NCI-H1048 (cell line): Measurements from ENCODE around the gene BEND6.
A peak's percentile ranks its signal among the peaks of the same experiment; 100 is the strongest.

Experiments used
- DNase-seq: peaks from one replicate; lab custom pipeline; 2025; lab: John Stamatoyannopoulos, UW

The BEND6 gene

DNA sequence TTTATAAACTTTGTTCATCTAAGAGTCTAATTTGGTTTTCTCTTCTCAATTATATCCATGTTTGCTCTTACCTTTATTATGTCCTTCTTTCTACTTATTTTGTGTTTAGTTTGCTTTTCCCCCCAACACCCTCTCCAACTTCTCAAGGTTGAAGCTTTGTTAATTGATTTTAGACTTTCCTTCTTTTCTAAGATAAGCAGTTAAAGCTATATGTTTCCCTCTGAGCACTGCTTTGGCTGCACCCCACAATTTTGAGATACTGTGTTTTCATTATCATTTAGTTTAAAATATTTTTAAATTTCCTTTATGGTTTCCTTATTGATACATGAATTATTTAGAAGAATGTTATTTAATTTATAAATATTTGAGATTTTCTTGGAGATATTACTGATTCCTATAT lies 13.9 kb upstream of the BEND6 start:
- no peak for DNase-seq

DNA sequence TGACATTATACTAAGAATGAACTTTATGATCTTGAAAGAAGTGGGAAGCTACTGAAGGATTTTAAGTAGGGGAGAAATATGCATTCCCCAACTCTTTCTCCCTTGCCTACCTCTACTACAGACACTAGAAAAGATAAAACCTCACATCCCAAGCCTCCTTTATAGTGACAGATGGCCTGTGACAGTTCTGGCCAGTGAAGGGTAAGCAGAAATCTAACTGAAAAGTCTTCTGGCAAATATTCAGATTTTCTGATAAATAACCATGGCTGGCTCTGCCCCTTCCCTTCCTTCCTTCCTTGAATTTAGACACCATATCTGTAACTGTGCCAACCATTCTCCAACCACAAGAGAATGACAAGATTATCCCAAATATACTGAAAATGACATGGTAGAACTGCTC lies 10.2 kb upstream of the BEND6 start:
- no peak for DNase-seq

DNA sequence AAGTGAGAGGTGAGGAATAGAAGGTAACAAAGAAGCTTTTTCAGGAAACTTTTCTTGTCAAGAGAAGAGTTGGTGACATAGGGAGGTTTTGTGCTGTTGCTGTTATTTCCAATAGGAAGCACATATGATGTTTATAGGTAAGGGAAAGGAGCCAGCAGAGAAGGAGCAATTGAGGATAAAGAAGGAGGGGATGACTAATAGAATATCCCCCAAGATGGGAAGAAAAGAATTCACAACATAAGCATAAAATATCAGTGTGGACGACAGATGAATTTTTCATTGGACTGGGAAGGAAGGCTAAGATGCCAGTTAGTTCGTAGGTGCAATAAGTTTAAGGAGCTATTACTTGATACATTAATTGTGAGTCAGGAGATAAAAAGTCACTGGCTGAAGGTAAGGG lies 8.5 kb upstream of the BEND6 start:
- no peak for DNase-seq

DNA sequence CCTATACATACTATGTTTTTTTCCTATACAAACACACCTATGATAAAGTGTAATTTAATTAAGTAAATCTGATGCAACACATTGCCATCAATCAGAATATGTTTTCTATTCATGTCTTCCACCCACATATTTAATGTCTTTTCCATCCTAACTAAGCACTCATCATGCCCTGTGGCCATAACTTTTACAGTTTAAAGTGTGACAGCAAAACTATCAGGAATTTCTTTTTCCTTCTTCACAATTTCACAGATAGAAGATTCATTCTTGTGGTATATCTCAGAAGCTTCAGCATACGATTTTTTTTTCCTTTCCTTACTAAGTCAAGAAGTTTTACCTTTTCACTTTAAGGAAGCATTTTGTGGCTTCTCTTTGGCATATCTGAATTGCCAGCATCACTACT lies 7.0 kb upstream of the BEND6 start:
- DNase-seq, result no peak

DNA sequence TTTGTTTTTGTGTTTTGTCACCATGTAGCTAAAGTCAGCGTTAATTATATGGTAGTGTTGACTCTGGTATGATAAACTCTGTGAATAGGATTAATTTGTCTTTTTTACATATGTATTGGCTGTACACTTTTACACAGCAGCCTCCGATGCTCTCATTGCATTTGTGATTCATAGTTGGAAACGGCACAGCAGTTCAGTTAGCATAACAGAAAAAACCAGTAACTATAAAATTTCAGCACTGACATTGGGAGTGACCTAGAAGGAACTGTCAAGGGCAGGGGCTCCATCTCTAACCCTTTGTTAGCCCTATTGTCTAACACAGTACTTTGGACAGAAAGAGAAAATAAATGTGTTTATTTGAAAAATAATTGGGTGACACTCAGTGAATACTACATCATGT lies 5.6 kb upstream of the BEND6 start:
- no peak for DNase-seq

DNA sequence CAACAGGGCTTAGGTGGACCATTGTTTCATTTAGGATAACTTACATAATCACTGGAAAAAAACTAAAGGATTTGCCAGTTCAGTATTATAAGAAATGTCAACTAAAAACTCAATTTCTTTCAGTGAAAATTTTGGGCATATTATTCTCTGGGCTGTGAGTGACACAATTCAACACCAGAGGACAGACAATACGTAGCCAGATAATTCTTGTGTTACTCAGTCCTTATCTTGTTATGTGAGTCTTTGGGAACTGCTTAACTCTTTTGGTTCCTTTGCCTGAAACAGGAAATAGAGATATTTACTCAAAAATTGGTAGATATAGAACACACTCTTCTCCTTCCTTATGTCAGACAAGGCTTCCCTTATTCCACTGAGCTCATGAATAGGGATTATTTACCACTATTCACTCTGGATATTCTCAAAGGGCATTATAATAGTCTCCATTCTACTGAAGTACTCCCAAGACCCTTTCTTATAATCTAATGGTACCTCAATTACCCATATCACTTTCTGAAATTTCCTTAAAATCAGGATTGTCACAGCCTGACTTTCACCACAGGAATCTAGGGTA lies 4.9 kb upstream of the BEND6 start:
- no peak for DNase-seq

DNA sequence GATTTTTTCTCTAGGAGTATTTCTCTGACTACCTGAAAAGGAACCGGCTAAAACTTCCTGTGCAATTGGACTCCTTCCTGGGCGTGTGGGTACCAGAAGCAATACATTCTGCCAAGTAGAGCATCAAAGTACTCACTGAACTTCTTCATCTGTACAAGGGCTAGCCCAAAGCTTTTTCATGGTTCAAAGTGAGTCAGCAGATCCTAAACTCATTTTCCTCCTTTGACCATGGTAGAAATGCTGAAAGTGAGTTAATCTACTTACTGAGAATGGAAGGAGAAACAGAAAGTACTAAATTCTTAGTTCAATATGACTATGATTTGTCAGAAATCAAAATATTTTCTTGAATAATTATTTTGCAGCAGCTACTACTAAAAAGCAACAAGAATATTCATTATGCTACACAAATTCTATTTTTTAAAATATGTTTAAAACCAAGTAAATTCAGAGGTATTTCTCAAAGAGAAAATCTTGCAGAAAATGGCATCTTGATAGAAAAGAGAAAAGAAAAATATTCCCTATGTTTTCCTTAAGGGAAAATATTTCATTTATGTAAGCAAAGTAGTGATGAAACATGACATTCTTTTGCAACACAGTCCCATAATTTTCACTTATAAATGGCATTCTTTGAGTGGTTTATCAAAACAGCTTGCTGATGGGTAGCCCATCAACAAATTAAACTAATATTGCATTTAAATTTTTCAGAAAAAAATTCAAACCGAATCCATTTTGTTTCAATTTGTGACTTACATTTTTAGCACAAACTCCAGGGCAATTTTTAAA lies 3.7 kb upstream of the BEND6 start:
- DNase-seq, result no peak

DNA sequence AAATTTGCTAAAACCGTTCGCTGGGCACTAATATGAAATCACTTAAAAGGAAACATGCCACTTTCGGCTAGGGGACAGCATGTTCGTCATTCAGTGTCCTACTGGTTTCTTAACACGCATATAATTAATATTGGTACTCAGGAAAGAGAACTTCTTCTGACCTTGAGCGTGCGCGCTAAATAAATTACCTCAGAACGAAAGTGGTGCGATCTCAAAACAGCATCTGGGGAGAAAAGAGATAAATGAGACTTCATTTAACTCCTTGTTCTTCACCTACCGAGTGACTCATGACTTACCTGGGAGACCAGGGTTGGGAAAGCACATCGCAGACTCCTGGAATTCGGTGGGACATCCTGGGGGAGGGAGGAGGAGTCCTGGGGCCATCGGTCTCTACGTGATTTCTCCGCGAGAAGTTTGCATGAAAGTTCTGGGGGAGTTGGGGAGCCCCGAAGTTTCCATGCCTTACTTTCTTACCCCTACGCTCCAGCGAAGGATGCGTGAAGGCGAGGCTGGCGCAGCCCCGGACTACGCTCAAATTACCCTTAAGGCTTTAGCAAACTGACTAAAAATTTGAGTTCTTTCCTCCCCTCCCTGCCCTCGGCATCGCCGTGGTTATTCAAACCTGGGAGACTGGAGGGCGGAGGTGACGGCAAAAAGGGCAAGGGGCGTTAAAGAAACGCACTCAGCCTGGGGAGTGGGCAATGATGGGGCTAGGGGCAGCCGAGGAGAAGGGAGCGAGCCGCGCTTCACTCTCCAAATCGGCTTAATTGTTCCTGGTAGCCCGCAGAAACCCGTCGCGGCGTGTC lies 1.1 kb upstream of the BEND6 start:
- DNase-seq, result no peak

DNA sequence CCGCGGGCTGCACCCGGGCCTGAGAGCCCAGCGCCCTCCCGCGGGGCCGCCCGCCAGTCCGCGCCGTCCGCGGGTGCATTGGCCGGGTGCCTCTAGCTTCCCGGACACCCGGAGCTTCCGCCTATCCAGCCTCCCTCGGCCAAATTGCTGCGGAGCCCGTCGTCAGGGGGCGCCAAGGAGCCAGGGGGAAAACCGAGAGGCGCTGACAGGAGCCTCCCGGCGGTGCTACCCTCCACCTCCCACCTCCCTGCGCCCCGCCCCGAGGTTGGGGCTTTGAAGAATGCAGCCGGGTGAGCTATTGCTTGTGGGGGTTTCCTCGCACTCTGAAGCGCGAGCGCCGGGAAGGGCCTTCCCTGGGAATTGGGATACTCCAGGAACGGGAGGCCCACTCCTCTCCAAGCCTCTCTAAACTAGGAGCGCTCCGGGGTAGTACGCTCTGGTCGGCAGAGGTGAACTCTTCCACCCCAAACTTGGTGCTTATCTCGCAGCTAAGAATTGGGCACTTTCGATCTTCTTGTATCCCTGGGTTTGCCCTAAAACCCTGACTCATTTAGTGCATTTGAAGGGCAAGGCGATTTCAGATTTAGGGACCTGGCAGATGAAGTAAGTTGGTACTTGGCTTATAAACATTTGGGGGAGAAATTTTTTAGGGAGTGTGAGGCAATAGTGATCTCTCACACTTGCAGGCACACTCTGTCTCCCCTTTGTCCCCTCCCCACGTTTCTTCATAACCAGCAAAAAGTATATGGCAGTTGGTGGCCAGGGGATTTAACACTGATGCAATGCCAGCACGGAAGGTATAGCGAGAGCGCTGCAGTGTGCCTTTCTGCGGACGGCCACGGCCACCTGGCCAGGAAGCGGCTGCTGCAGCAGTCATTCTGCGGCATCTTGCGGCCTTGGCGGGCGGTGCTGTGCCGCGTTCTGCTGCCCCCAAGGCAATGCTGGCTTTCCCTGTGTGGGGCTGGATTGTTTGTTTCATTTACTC lies 556 bp downstream of the BEND6 start:
- peak; percentile 81 for DNase-seq

DNA sequence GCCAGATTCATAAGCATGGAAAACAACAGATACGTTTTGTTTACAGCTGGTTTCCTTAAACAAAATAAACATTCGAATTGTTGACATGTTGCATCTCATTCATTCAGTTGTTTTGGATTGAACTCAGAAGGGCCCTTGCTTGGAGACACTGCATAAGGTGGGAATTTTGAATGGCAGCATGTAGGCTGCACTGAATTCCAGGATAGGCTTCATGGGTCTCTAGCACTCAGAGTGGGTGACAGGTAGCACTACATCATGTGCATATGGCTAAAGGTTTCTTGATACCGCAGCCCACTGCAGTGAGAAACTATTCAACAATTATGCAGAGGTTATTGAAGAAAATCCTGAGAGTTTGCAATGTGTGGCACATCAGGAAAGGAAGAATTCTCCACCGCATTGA lies 1.6 kb downstream of the BEND6 start:
- no peak for DNase-seq

DNA sequence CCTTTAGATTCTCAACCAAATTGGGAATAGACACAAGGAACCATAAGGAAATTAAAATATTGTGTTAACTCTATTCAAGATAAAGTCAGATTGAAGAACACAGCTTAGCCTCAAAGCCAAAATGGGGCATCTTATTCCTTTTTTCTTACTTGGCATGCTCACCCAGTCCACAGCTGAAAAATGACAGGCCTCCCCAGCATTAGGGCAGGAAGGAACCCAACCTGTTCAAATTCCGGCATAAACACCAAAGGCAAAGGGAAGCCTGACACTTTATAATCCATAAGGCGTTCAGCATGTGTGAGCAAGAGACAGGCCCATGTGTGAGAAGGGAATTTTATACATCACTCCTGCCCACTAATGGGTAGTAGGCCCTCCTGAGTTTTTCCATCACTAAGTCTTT lies 2.9 kb downstream of the BEND6 start:
- no peak for DNase-seq

DNA sequence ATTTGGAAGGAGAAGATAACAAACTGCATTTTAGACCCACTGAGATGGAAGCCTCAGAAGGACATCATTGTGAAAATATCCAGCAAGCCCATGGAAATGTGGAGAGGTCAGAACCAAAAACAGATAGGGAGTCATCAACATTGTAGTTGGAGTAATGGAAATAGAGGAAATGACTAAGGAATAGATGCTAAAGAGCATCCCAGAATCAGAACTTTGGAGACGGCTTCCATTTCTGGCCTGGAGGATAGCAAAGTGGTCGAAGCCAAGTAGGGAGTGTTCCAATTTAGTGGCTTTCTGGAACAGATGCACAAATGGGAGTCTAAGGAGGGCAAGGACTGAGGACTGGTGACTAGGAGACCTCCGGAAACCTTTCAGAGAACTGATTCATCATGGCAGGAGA lies 3.6 kb downstream of the BEND6 start:
- DNase-seq, result no peak

DNA sequence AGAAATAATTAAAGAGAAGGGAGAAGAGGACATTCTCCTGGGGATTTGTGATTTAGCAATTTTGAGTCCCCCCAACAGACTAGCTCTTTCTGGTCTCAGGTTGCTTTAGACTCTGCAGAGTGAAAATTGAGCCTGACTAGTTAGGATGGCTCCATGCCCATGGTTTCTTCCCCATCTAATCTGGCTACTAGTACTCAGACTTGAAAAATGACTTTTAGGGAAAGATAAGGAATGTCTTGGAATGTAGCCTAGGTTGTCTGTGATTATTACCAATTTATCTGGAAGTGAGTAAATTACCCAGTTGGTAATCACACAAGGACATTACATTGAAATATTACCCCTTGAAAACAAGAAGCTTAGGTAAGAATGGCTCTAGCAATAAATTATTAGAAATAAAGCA lies 4.2 kb downstream of the BEND6 start:
- DNase-seq, result no peak

DNA sequence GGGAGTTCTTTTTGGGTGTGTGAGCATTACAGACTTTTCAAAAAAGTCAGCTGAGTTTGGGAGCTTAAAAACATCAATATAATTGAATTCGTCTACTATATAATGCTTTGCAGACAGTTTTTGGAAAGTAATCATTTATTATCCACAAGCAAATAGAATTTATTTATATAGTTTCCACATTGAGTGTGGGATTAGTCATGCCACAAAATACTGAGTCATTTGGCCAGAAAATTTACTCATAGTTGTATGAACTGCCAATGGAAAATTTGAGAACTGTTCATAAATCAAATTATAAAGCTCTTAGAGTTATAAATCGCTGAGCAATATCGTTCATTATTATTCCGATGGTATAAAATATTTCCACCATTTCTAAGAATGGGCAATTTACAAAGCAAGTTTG lies 5.0 kb downstream of the BEND6 start:
- DNase-seq, result no peak

DNA sequence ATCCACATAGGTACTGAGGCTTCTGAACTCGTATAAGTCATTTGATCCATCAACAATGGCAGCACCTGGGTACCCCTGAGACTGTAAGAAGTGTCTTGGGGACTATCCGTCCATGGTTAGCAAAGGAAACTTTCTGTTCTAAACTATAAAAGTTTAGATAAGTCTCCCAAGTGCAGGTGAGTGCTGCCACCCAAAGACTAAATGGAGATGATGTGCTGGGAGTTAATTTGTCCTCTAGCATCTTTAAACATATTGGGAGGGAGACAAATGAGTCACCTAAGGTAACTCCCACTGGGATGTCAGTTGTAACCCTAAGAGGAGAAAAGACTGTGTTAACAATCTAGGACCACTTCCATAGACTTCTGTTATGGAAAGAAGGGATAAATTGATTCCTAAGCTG lies 6.2 kb downstream of the BEND6 start:
- DNase-seq, result no peak

DNA sequence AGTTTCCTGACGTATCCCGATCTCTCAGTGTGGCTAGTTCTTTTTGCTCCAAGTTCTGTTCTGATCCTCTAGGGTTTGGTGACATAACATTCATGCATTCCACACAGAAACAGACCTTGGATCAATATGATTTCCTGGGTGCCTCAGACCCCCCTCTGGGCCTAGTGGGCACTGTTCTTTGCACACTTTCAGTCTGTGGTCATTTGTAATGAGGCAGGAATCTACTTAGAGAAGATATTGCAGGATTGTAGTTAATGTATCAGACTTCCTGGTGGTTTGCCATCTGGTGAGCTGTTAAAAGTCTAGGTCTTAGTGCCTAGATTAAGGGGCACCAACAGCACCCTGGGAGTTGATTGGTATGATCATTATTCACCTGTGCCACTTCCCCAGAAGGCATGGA lies 7.5 kb downstream of the BEND6 start:
- DNase-seq, result no peak

DNA sequence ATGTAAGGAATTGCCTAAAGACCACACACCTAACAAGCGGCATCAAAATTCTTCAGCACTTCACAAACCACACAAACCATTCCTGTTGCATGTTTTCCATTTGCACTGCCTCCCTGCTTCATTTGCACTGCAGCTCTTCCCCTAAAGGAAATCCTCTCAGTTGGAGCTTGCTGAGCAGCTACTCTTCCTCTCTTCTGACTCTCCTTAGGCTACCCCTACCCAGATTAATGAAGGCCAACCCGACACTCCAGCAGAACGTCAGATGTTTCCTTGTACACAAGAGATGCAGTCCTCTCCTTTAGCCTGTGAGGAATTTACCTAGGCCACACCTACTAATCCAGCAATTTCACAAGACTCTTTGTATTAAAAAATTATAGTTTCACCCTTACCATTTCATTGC lies 8.1 kb downstream of the BEND6 start:
- no peak for DNase-seq

DNA sequence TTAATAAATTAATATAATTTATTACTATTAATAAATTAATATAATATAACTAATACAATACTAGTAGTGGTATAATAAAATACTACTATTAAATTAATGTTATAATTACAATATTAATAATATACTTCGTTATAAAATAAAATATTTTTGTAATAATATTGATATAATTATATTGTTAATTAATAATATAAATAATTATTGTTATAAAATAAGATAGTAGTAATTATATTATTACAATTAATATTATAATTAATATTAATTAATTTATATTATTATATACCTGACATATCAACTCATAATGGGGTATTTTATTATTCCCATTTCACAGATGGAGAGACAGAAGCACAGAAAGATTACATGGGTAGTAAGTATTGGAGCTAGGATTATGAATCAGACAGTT lies 8.9 kb downstream of the BEND6 start:
- no peak for DNase-seq

DNA sequence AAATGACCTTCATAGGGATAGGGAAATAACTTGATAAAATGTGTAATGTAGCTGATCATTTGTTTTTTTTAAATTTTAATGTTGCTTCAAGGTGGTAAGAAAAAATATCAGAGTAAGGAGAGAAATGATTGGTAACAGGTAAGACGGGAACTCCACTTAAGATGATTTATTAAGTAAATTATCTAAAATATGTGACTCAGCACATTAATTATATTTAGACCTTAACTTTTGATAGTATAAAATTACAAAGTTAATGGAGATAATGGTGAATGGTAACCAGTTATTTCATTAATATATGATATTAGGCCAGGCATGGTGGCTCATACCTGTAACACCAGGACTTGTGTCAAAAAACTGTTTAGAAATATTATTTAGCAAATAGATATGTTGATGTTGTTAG lies 10.2 kb downstream of the BEND6 start:
- no peak for DNase-seq

DNA sequence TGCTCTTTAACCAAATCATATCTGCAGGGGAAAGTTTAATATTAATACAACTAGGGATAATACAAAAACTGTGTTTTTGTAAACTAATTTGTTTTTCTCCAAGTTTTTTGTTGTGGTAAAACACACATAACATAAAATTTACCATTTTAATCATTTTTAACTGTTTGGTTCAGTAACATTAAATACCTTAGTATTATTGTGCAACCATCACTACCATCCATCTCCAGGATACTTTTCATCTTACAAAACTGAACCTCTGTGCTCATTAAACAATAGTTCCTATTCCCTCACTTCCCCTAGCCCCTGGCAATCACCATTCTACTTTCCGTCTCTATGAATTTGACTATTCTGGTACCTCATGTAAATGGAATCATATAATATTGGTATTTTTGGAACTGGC lies 15.9 kb downstream of the BEND6 start:
- no peak for DNase-seq

DNA sequence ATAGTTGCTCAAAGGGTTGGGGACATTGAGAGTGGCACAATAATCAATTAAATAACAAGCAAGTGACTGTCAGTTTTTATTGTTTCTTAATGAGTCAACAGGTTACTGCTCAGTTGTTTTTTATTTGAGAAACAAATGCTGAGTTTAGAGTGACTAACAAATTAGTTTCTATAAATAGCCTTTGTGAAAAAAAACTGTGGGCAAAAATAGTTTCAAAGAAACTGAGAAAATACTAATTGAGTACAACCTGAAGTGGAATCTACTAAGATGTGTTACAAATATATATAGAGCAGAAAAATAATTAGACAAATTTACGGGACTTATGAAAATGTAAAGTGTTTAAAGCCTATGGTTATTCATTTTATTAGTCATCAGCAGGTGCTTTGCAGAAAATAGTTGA lies 22.3 kb downstream of the BEND6 start:
- no peak for DNase-seq

DNA sequence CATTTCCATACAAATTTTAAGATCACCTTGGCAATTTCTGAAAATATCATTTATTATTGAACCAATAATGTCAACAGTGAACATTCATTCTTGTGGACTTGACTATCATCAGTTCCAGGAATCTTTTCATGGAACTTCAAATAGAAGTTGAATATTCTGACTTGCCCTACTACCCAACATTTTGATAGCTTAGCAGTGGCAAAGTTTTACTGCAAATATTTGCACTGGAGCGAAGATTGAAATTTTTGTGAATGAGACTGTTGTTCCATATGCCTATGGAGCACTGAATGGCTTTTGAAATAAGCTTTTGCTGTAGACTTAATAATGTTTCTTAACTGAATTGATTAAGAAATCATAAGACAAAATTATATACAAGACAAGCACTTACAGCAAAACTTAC lies 23.6 kb downstream of the BEND6 start:
- DNase-seq, result no peak
